MM.1S (cell line): Measurements from ENCODE around the gene NBAS.

Experiments
- CTCF ChIP-seq: fragments of 300-600 bp; sonication (generic); IDR thresholded peaks from 2 replicates; pipeline ENCODE4 v1.5.1; 2016; ENCODE audit warnings: antibody characterized with exemption, low read length, mixed read lengths
- EZH2 ChIP-seq: fragments of 300-600 bp; sonication (generic); optimal IDR thresholded peaks from 2 replicates; pipeline ENCODE3; 2017; ENCODE audit warnings: low read depth, mild to moderate bottlenecking, antibody characterized with exemption, low read length, mixed read lengths
- EZH2phosphoT487 ChIP-seq: fragments of 300-600 bp; sonication (generic); IDR thresholded peaks from 2 replicates; pipeline ENCODE4 v1.6.1; 2018; ENCODE audit warnings: antibody characterized with exemption, low read length

GRCh38 chr2:15311926-15312325 is 249.2 kb downstream of the NBAS start:
- TF ChIP-seq CTCF (no peak), EZH2 (no peak), EZH2phosphoT487 (no peak)
